Measurements from ENCODE around the gene SETD3.

SETD3 gene

DNA sequence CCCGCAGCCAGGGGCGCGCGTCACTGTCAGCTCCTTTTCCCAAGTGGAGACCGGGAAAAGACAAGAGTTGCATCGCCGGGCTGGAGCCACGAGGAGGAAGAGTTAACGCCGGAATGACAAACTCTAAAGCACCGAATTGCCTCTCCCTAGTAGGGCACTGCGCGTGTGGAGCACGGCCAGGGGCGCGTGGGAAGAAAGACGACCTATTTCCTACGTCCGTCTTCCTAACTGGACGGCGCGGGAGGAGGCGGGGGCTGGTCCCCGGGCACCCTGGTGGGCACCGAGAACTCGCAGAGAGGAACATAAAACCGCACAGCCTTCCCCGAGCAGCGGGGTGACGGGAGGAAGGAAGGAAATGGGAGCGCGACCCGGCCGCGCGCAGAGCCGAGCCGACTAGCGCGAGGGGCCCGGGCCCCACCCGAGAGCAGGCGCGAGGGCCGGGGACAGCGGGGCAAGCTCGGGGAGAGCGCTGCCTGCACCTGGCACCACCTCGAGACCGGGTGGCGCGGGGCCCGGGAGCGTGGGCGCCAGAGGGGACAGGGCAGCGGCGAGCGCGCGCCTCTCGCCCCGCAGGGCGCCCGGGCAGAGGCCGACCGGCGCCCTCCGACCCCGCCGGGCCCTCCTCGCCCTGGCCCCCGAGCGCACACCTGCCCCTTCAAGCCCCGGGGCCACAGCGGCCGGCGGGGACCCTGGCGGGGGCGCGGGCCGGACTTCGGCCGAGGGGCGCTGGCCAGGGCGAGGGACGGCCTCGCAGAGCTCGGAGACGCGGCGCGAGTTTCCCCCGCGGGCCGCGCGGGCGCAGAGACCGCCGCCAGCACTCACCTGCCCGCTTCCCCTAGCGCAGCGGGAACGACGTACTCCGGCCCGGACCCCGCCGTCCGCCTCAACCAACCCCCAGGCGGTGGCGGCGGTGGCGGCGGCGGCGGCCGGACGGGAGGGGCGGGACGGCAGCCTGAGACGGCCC lies at the start of gene SETD3:
Gene SETD3, minus strand, starts transcription at position 954 of the 964 bp plus-strand sequence. CDS start 15,054 bp downstream, outside the sequence.
- in situ Hi-C loops (cut with HindIII; ENCODE audit: low sequenced_read_pairs), result loop anchor here (25.0 kb wide), 1 partner anchor 207 kb away; the partner anchor contains the start of gene CYP46A1

DNA sequence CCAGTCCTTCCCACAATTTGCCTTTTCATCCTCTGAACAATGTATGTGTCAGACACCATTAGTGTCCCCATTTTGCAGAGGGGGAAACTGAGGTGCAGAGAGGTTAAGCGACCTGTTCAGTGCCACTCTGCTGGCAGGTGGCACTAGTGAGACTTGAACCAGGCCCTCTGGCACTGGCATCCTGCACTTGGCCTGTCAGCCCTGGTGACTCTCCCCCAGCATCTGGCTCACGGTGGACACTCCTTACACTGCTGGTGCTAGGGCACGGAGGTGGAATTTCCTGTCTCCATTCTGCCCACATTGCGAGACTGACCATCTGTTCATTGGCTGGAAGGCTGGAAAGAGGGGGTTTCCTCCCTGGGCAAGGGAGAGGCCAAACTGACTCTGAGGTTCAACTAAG lies 49.2 kb upstream of the SETD3 start:
- in situ Hi-C loops (cut with HindIII; ENCODE audit: low sequenced_read_pairs), result no loop called here

DNA sequence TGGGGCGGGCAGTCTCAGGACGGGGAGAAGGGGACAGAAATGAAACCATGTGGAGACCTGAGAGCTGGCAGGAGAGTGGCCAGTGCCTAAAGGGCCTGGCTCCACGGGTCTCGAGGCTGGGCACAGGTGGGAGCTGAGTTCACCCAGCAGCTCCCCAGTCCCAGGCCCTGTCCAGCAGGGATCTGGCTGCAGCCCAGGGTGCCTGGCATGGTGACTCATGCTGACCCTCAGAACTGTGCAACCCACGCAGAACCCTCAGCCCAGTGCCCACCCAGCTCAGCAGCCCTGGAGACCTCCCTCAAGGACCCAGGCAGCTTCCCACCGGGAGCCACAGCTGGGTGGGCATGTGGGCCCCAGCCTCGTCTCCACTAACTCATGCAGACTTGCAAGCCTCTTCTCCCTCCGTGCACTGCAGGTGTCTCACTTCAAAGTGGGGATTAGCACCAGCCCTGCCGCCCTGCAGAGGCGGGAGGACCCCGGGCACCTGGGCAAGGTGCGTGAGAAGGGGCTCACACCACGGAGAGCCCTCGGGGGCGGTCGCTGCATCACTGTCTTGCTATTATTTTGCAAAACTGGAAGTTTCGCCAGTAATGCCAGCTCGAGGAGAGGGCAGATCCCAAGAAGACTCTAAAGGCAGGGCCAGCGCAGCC lies 46.9 kb upstream of the SETD3 start:
- in situ Hi-C loops (cut with HindIII; ENCODE audit: low sequenced_read_pairs), result no loop called here

DNA sequence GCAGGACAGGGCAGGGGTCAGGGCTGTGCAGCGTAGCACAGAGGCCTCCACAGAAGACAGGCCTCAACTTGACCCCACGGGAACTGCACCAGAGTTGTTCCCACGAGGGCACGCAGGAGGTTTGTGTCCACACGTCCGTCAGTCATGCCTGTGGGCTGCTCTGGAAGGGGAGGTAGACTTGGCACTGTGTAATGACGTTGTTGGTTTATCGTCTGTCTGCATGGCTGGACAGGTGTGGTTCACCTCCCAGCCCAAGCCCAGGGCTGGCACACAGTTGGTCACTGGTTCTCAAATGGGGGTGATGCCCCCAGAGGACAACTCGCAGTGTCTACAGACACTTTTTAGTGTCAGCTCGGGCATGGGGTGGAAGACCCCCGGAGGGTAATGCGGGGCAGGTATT lies 46.4 kb upstream of the SETD3 start:
- in situ Hi-C loops (cut with HindIII; ENCODE audit: low sequenced_read_pairs), result no loop called here

DNA sequence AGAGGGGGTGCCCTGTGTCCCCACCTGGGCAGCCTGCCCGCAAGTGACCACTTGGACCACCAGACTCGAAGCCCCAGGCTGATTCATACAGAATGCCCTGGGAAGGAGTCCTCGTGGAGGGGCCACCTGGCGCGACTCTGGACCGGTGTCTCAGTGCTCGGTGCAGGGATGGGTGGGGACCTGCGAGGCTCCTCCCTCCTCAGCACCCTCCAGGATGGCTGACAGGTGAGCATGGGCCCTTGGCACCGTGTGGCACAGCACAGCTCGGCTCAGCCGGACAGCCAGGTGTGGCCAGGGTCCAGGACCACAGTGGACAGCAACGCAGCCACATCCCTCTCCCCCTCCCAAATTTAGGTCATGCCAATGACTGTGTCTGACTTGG lies 45.0 kb upstream of the SETD3 start:
- in situ Hi-C loops (cut with HindIII; ENCODE audit: low sequenced_read_pairs), result no loop called here

DNA sequence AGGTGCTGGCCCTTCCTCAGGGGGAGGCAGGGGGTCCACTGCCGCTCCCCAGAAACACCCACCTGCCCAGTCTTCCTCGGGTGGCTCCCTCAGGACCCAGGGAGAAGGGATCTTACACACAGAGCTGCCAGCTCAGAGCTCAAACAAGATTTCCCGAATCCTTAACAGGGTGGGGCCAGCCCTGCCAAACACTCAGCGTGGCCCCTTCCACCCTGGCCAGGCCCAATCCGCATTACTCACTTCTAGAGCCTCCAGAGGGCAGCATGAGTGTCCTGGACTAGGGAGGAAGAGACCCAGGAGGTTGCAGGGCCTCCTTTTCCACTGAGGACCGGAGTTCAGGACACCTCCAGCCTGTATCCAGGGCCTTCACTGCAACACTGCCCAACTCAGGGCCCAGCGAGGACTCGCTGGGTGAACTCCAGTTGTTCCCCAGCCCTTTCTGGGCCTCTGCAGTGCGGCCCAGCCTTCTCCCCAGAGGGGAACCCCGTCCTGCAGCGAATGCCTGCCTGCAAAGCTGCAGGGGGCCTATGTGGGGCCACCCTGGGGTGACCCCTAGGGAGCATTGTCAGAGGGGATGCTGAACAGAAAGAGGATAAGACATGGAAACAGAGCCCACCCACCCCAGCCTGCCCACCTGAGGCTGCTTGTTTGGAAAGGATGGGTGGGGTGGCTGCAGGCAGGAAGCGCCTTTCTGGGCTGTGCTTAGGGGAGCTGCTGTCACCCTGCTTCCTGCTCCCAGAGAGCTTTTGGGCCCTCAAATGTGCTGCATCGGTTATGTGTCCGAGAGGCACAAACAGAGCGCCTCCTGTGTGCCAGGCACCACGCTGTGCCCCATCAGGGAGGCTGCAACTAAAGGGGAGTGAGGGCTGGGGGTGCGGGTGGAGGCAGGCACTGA lies 44.4 kb upstream of the SETD3 start:
- in situ Hi-C loops (cut with HindIII; ENCODE audit: low sequenced_read_pairs), result no loop called here

DNA sequence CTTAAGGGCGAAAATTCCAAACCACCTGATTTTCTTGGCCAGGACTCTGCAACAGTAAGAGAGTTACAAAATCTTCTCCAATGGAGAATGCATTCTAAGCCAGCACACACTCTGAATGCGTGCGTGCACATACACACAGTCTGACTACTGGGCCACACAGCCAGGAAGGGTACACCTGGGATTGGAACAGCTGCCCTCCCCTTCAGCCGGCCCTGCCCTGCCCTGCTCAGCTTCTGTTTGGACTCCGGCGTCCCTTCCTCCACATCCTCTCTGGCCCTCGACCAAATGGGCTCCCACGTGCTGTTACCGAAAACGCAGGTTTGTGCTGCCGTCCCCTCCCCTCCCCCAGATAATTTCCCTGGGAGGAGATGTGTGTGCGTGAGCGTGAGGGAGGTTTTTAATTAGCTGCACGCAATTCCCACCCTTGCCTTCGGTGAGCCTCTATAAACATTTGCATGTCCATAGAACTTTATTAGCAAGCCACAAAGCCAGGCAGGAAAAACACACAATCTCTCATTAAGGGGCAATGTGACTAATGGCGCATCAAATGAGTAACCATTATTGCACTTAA lies 43.5 kb upstream of the SETD3 start:
- in situ Hi-C loops (cut with HindIII; ENCODE audit: low sequenced_read_pairs), result no loop called here

DNA sequence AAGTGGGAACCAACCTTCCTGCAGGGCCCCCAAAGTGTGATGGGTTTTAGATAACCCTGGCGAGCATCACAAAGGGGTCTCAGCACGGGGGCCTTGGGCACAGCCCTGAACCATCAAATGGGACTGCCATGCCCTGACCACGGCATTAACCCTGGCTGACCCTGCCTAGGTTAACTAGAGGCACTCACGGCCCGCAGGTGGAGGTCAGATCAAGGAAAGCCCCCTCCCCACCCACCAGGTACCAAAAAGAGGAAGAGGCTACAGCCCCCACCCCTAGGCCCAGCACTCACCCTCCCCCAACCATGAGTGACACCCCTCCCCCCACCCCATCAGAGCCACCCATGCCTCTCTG lies 43.0 kb upstream of the SETD3 start:
- in situ Hi-C loops (cut with HindIII; ENCODE audit: low sequenced_read_pairs), result no loop called here

DNA sequence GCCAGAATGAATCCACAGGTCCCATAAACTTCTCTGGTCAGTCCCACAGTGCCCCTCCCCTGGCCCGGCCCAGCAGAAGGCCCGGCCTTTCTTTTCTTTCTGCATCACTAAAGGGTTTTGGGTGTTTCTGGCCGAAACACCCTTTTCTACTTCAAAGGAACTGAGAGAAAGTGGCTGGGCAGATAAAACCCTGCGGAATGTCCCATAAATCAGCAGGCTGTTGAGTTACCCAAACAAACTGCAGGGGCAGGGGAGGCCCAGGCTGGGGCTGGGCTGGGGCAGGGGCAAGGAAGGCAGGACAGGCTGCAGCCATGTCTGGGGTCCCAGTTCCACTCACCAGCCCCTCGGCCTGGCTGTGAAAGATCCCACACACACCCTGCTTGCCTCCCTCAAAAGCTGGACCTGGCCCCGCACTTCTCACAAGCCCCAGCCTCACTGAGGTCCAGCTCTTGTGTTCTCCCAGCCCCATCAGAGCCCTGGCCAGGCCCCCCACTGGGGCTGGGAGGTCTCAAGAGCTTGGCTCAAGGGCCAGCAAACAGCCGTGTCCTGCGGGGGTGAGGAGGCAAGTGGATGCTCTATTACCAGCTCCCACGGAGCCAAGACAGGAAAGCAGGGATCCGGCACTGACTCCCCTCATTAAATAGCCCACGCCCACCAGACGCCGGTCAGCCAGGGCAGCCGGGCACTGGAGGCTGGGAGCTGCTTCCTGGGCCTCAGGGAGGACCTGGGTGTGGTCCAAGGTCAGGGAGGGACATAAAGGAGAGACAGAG lies 42.5 kb upstream of the SETD3 start:
- in situ Hi-C loops (cut with HindIII; ENCODE audit: low sequenced_read_pairs), result no loop called here

DNA sequence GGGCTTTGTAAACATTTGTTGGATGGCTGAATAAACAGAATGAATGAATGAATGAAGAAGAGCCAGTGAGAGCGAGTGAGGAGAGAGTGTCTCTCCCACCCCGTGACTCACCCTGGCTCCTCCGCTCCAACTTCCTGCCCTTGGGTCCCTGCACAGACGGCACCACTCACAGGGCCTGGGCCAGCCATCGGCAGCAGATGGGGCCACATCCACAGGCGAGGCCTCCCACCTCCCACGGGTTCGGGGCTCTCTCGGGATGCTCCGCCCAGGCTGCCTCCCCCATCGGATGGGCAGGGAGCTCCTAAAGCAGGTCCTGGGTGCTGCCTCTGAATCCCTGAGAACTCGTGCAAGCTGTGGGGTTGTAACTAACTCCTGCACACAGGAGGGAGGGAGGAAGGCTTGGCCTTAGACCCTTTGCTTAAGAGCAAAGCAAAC lies 41.8 kb upstream of the SETD3 start:
- in situ Hi-C loops (cut with HindIII; ENCODE audit: low sequenced_read_pairs), result no loop called here

DNA sequence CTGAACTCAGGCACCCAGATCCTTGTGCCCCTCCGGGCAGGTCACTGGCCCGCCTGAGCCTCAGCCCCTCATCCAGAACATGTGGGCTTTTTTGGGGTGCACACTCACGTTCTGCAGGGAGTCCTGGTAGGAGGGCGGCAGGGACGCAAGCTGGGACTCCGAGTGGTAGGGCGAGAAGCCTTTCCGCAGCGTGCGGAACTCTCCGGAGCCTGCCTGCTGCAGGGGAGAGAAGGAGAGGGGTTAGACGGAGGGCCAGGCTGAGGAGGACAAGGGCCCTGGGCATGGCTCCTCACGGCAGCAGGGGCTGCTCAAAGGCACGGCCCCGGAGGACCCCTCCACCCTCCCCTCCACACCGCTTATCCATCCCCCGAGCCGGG lies 41.4 kb upstream of the SETD3 start:
- in situ Hi-C loops (cut with HindIII; ENCODE audit: low sequenced_read_pairs), result no loop called here

DNA sequence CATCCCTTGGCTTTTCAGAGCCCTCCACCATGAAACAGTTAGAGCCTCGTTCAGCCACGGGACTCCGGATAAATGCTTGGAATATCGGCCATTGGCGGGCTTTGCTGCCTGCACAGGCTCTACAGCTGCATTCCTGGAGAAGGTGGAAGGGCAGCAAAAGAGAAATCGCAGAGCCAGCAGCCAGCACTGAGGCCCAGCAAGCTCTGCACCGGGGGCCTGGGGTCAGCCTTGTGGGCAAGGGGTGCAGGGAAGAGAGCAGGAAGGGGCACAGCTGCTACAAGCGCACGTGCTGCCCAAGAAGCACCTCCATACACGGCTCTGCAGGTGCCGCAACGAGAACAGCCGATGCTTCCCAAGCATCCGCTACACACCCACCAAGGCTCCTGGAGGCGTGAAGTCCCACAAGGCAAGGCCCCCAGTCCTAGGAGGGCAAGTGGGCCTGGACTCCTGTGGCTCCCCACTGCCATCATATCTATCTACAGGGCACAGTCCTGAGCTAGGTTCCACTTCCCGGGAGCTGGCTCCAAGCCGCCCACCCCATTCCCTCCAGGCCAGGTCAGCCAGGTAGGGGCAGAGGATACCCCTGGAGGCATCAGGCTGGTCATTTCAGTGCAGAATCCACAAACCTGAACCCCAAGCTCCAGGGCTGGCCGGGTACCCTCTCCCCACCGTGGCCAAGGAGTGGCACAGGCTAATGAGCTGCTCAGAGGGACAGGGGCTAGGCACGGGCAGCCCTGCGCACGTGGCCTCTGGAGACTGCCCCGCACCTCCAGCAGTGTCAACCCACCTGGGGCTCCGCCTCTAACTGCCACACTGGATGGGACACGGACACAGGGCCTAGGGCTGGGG lies 40.7 kb upstream of the SETD3 start:
- in situ Hi-C loops (cut with HindIII; ENCODE audit: low sequenced_read_pairs), result no loop called here

DNA sequence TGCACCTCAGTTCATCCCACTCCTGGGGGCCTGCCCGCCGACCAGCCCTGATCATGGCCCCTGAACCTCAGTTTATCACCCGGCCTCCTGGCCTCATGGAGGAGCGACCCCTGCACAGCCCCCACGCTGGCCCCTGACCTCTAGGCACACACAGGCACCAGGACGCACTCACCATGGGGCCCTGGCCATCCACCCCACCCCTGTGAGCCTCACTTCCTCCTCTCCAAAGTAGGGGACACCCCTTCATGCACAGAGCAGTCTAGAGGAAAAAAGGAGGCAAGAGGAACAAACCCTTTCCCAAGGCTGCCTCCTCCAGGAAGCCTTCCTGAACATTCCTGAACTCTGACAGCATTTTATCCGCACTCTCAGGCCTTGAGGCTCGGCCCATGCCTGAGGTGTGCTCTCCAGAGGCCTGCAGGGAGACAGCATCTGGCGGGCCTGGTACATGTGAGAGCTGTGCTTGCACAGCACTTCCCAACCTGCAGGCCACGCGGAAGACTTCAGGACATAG lies 40.0 kb upstream of the SETD3 start:
- in situ Hi-C loops (cut with HindIII; ENCODE audit: low sequenced_read_pairs), result no loop called here

DNA sequence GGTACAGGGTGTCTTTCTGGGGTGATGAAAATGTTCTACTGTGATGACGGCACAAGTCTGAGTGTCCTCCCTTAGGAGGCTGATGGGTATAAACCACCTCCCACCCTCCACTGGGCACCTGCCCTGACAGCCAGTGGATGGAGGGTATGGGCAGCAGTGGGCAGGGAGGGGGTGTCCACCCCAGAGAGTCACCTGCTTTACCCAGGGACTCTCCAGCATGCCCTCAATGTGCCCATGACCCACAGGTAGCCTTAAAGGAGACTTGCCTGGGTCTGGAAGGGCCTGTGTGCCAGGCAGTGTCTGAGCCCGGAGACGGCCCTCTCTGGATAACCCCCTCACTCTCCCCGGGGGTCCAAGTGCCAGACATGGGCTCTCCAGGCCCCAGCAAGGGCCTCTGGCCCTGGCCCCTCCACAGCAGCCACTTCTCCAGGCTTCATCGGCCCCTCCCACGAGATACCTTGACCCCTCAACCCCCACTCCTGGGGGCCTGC lies 39.3 kb upstream of the SETD3 start:
- in situ Hi-C loops (cut with HindIII; ENCODE audit: low sequenced_read_pairs), result no loop called here

DNA sequence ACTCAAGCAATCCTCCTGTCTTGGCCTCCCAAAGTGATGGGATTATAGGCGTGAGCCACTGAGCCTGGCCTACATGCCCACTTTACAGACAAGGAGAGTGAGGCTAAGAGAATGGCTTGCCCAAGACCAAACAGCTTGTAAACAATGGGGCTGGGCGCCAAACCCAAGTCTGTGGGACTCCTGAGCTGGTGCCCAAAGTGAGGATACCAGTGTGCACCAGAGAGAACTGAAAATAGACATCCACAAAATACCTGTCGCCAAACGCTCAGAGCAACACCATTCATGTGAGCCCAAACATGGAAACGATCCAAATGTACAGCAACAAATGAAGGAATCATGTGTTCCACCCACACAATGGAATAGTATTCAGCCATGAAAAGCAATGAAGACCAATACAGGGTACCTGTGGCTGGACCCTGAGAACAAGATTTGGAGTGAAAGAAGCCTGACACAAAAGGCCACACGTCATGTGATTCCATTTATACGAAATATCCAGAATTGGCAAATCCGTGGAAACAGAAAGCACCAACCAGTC lies 38.8 kb upstream of the SETD3 start:
- in situ Hi-C loops (cut with HindIII; ENCODE audit: low sequenced_read_pairs), result no loop called here

DNA sequence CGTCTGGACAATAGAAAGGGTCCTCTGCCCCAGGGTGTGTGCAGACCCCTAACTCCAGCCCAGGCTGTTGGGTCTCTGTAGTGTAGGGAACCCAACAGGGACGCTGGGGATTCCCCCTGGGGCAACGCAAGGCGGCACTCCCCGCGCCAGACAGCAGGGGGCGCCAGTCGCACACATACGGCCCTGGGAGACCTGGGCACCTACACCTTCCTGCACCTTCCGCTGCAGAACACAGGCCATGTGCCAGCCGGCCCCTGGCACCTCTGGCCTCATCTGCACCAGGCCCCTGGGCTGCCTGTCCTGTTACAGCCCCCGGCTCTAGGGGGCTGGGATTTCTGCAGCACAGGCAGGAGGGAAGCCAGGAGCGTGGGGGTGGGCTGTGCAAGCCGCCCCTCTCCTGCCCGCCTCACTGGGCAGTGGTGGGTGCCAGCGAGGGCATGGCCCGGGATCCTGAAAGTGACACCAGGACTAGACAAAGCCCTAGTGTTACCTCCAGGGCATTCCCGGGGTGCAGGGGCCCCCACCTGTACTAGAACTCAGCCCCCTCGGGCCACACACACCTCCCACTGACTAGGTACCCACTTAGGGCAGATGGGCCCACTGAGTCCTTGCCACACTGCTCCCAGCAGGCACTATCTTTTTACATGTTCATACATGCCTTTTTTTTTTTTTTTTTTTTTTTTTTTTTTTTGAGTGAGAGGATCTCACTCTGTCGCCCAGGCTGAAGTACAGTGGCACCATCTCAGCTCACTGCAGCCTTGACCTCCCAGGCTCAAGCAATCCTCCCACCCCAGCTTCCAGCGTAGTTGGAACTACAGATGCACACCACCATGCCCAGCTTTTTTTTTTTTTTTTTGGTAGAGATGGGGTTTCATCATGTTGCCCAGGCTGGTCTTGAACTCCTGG lies 38.0 kb upstream of the SETD3 start:
- in situ Hi-C loops (cut with HindIII; ENCODE audit: low sequenced_read_pairs), result no loop called here

DNA sequence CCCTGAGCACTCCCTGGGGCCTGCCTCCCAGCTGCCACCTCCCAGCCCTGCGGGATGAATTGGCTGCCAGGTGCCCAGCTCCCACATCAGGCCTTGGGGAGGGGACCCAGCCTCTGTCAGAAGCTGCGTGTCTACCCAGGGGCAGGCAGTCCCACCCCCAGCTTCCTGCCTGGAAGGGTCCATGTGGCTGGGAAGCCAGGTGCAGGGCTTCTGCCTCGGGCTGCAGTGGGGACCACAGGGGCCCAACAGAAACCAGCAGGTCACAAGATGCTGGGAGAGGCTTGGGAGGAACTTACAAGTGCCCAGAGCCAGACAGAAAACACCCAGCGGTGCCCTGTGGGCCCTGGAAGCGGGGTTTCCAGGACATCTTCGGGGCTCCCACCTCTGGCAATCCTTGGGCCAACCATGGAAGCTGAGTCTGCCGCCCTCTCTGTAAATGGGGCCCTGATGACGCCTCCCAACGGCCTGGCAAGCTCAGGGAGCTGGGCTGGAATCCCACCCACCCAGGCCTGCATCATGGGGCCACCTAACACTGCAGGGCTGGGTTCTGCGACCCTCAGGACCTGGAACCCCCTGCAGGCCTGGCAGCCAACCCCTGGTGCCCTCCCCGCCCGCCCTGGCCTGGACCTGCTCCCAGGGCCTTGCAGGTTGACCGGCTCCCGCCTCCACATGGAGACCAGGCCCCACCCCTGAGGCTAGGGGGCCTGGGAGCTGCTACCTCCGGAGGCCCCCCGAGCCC lies 37.2 kb upstream of the SETD3 start:
- in situ Hi-C loops (cut with HindIII; ENCODE audit: low sequenced_read_pairs), result no loop called here
